Breast epithelium (tissue), 3 donors: ENCODE measurements around the gene TUNAR.

Experiments
- CTCF ChIP-seq, 3 donors: fragments of 450-650 bp; IDR thresholded peaks; one replicate each; pipeline ENCODE4 v1.5.1; 2016 to 2017; ENCODE audit warnings: antibody characterized with exemption in 3 of 3, mild to moderate bottlenecking in 3 of 3, moderate library complexity in 3 of 3
- POLR2A ChIP-seq: fragments of 450-650 bp; IDR thresholded peaks from one replicate; pipeline ENCODE4 v1.6.1; 2016; ENCODE audit warnings: antibody characterized with exemption, mild to moderate bottlenecking, moderate library complexity

GRCh38 chr14:95956601-95957460, 80.2 kb downstream of the TUNAR start:
- TF ChIP-seq CTCF (IDR thresholded peaks at IDR 0.05) (no peak), POLR2A (no peak)
